Amygdala (tissue), 56 donors: ENCODE measurements around the gene PDCD7.
"Not testable (repeated sequence)": the region's sequence is repeated elsewhere in the genome, so short reads cannot be mapped to it uniquely, and the experiment has no call there.

Source experiments
- DNase-seq, 56 donors: peaks; one replicate each; lab custom pipeline; 2025; lab: John Stamatoyannopoulos, UW

Gene PDCD7

GRCh38 chr15:65093793-65094170 lies 39.8 kb downstream of the PDCD7 start:
- not testable (repeated sequence) for DNase-seq

- DNase-seq, result no peak
Measured at GRCh38 chr15:65092911-65093792, 40.5 kb downstream of the PDCD7 start.

- DNase-seq, result no peak
Measured at GRCh38 chr15:65091946-65092770, 41.5 kb downstream of the PDCD7 start.

GRCh38 chr15:65089206-65089824 lies 44.3 kb downstream of the PDCD7 start:
- DNase-seq, result no peak

- no peak for DNase-seq
Measured at GRCh38 chr15:65088643-65089021, 45.0 kb downstream of the PDCD7 start.

- peak in 8 of 56 donors; percentile 21 to 40 (median 34) for DNase-seq
Measured at GRCh38 chr15:65087873-65088642, 45.5 kb downstream of the PDCD7 start.

GRCh38 chr15:65087411-65087810 lies 46.2 kb downstream of the PDCD7 start:
- no peak for DNase-seq

GRCh38 chr15:65086680-65087111 lies 46.9 kb downstream of the PDCD7 start:
- no peak for DNase-seq

GRCh38 chr15:65085990-65086679 lies 47.5 kb downstream of the PDCD7 start:
- DNase-seq, result peak in 1 of 56 donors; percentile 17

- DNase-seq, result peak in 1 of 56 donors; percentile 26
Measured at GRCh38 chr15:65085207-65085753, 48.3 kb downstream of the PDCD7 start.

- DNase-seq, result no peak
Measured at GRCh38 chr15:65084500-65085206, 49.0 kb downstream of the PDCD7 start.

GRCh38 chr15:65083262-65083701 lies 50.3 kb downstream of the PDCD7 start:
- peak in 18 of 56 donors; percentile 14 to 59 (median 30) for DNase-seq

- DNase-seq, result no peak
Measured at GRCh38 chr15:65082303-65082953, 51.2 kb downstream of the PDCD7 start.

- DNase-seq, result no peak
Measured at GRCh38 chr15:65081758-65082157, 51.9 kb downstream of the PDCD7 start.

- peak in 5 of 56 donors; percentile 12 to 45 (median 19) for DNase-seq
Measured at GRCh38 chr15:65081270-65081669, 52.3 kb downstream of the PDCD7 start.

- DNase-seq, result no peak
Measured at GRCh38 chr15:65079580-65079979, 54.0 kb downstream of the PDCD7 start.

GRCh38 chr15:65077981-65078352 lies 55.6 kb downstream of the PDCD7 start:
- peak in 5 of 56 donors; percentile 18 to 49 (median 22) for DNase-seq
